ENCODE results near the gene UMOD. TPM values are rescaled to one million over a fixed set of nuclear protein-coding genes. Genes with fewer than 3 reads are reported as not detected.

The UMOD gene
- polyA plus RNA-seq, 5 donors, result 1.8 TPM; not detected in 4

GRCh38 chr16:20302389-20302788 lies 50.1 kb downstream of the UMOD start:
- DNase-seq, result no peak

GRCh38 chr16:20301840-20302239 lies 50.7 kb downstream of the UMOD start:
- DNase-seq, result no peak

GRCh38 chr16:20300312-20301097 lies 52.0 kb downstream of the UMOD start:
- peak; percentile 5 to 19 for DNase-seq

- no peak for DNase-seq
Observed at GRCh38 chr16:20298452-20298851, 54.1 kb downstream of the UMOD start.

GRCh38 chr16:20291208-20292206 lies 61.0 kb downstream of the UMOD start:
- no peak for DNase-seq

- no peak for DNase-seq
Observed at GRCh38 chr16:20289571-20289970, 62.9 kb downstream of the UMOD start.

GRCh38 chr16:20285993-20286499 lies 66.5 kb downstream of the UMOD start:
- no peak for DNase-seq

Other genes with a start within 250 kb of the UMOD start
- gene GP2, start 25.2 kb downstream of the UMOD start, polyA plus RNA-seq (ENCODE audit: insufficient read depth in 1 of 5, insufficient read length in 5 of 5, low replicate concordance in 1 of 5), result under 1 TPM in 2 of 5 donors, not detected in 3; 0.05 to 0.27 TPM
- not detected for gene PDILT, start 52.0 kb upstream of the UMOD start, polyA plus RNA-seq (ENCODE audit: insufficient read depth in 1 of 5, insufficient read length in 5 of 5, low replicate concordance in 1 of 5)
- under 1 TPM; 0.36 to 0.80 (median 0.74) TPM for gene ACSM5, start 56.8 kb upstream of the UMOD start, polyA plus RNA-seq (ENCODE audit: insufficient read depth in 1 of 5, insufficient read length in 5 of 5, low replicate concordance in 1 of 5)
- under 1 TPM; 0.19 to 0.87 (median 0.62) TPM for gene ACSM2A, start 98.8 kb upstream of the UMOD start, polyA plus RNA-seq (ENCODE audit: insufficient read depth in 1 of 5, insufficient read length in 5 of 5, low replicate concordance in 1 of 5)
- gene ACSM2B, start 223.7 kb upstream of the UMOD start, polyA plus RNA-seq (ENCODE audit: insufficient read depth in 1 of 5, insufficient read length in 5 of 5, low replicate concordance in 1 of 5), result 1 to 10 TPM in 3 of 5 donors, under 1 TPM in 2; 0.32 to 1.9 (median 1.0) TPM

Measured in right lung (tissue), 5 donors.